Brain pericyte (primary cell): ENCODE results near the gene EPB41L3.
A peak's percentile ranks its signal among the peaks of the same experiment; 100 is the strongest.

Experiments
- DNase-seq: peaks from one replicate; pipeline ENCODE4 v3.0.0-alpha.2; 2012; ENCODE audit warnings: low read depth, low spot score

Gene EPB41L3

GRCh38 chr18:5456577-5457461 lies 87.0 kb downstream of the EPB41L3 start:
- peak; percentile 40 for DNase-seq

GRCh38 chr18:5455674-5456073 lies 88.1 kb downstream of the EPB41L3 start:
- peak; percentile 46 for DNase-seq

- DNase-seq, result no peak
Observed at GRCh38 chr18:5452943-5453443, 90.8 kb downstream of the EPB41L3 start.

- no peak for DNase-seq
Observed at GRCh38 chr18:5451871-5452270, 91.9 kb downstream of the EPB41L3 start.

GRCh38 chr18:5451150-5451549 lies 92.6 kb downstream of the EPB41L3 start:
- no peak for DNase-seq

- no peak for DNase-seq
Observed at GRCh38 chr18:5449858-5450509, 93.8 kb downstream of the EPB41L3 start.

GRCh38 chr18:5447442-5447841 lies 96.4 kb downstream of the EPB41L3 start:
- no peak for DNase-seq

GRCh38 chr18:5444847-5445246 lies 99.0 kb downstream of the EPB41L3 start:
- DNase-seq, result no peak

GRCh38 chr18:5444269-5444668 lies 99.5 kb downstream of the EPB41L3 start:
- DNase-seq, result no peak

GRCh38 chr18:5439986-5440696 lies 103.7 kb downstream of the EPB41L3 start:
- DNase-seq, result no peak

- DNase-seq, result no peak
Observed at GRCh38 chr18:5434425-5434824, 109.4 kb downstream of the EPB41L3 start.

- no peak for DNase-seq
Observed at GRCh38 chr18:5431836-5432575, 111.8 kb downstream of the EPB41L3 start.

GRCh38 chr18:5430131-5430530 lies 113.7 kb downstream of the EPB41L3 start:
- no peak for DNase-seq

- DNase-seq, result no peak
Observed at GRCh38 chr18:5429681-5430080, 114.1 kb downstream of the EPB41L3 start.

GRCh38 chr18:5425721-5426120 lies 118.1 kb downstream of the EPB41L3 start:
- DNase-seq, result no peak

- DNase-seq, result peak; percentile 11
Observed at GRCh38 chr18:5424903-5425664, 118.7 kb downstream of the EPB41L3 start.

- DNase-seq, result no peak
Observed at GRCh38 chr18:5422626-5423025, 121.2 kb downstream of the EPB41L3 start.

GRCh38 chr18:5421981-5422380 lies 121.8 kb downstream of the EPB41L3 start:
- DNase-seq, result no peak

GRCh38 chr18:5420906-5421305 lies 122.9 kb downstream of the EPB41L3 start:
- DNase-seq, result no peak

- DNase-seq, result no peak
Observed at GRCh38 chr18:5419601-5420000, 124.2 kb downstream of the EPB41L3 start.

- no peak for DNase-seq
Observed at GRCh38 chr18:5419030-5419429, 124.8 kb downstream of the EPB41L3 start.
